Small intestine (tissue), 7 donors: Measurements from ENCODE around the gene RNASE13. TPM values are rescaled to one million over a fixed set of nuclear protein-coding genes. Genes with fewer than 3 reads are reported as not detected.

ENCODE experiments used
- DNase-seq, 2 donors: peaks; one replicate each; pipeline versions ENCODE4 v3.0.0 to v3.0.0-alpha.2; 2013
- FAIRE-seq: peaks from 2 replicates; lab custom pipeline; 2012; peaks lifted over from hg19 to GRCh38; lab: Jason Lieb, UNC
- H3K27ac ChIP-seq, 3 donors: one replicate each; pipeline ENCODE4 v1.5.1; 2013; ENCODE audit warnings: low read length in 2 of 3, mild to moderate bottlenecking in 2 of 3, control low read depth in 1 of 3, inconsistent platforms in 1 of 3, low read depth in 1 of 3, moderate library complexity in 1 of 3
- H3K27me3 ChIP-seq, 3 donors: one replicate each; pipeline ENCODE4 v1.6.1; 2013; ENCODE audit warnings: low read length in 3 of 3, inconsistent platforms in 1 of 3; ENCODE audit not compliant: control insufficient read depth in 3 of 3, insufficient read depth in 3 of 3
- H3K36me3 ChIP-seq, 3 donors: one replicate each; pipeline ENCODE4 v1.6.1; 2013; ENCODE audit warnings: low read length in 3 of 3, inconsistent platforms in 1 of 3, low read depth in 1 of 3, mild to moderate bottlenecking in 1 of 3, moderate library complexity in 1 of 3; ENCODE audit not compliant: control insufficient read depth in 3 of 3, insufficient read depth in 2 of 3
- H3K4me1 ChIP-seq, 3 donors: one replicate each; pipeline ENCODE4 v1.6.1; 2013; ENCODE audit warnings: low read length in 2 of 3, inconsistent platforms in 1 of 3, low read depth in 1 of 3, mild to moderate bottlenecking in 1 of 3, moderate library complexity in 1 of 3; ENCODE audit not compliant: control insufficient read depth in 3 of 3, insufficient read depth in 2 of 3
- H3K4me3 ChIP-seq, 3 donors: one replicate each; pipeline ENCODE4 v1.5.1; 2013; ENCODE audit warnings: low read length in 3 of 3, control low read depth in 1 of 3, inconsistent platforms in 1 of 3, low read depth in 1 of 3, mild to moderate bottlenecking in 1 of 3, moderate library complexity in 1 of 3
- H3K9me3 ChIP-seq, 2 donors: one replicate each; pipeline ENCODE4 v1.6.1; 2013; ENCODE audit warnings: low read depth in 1 of 2, low read length in 1 of 2; ENCODE audit not compliant: control insufficient read depth in 2 of 2, insufficient read depth in 1 of 2
- WGBS, 3 donors: extraction: QIAGEN DNeasy Blood & Tissue Kit; methylation state at CpG; one replicate each; pipeline ENCODE4 v1.1.7; 2013; 5-methylcytosine and 5-hydroxymethylcytosine counted together
- polyA plus RNA-seq, 4 donors: library from polyadenylated mRNA; stranded (reverse) in 3 of 4; unstranded in 1 of 4; fragments of 200-250 nt in 3 of 4; fragments of 120-200 nt in 1 of 4; gene quantifications; one replicate each; pipeline versions ENCODE4 v1.2.1 to v1.2.3, GENCODE V29; 2013
- donor health status: healthy with polysubstance abuse.
- donor health status: control.
- donor health status: control.
- donor health status: Bipolar disorder and iron deficiency.
- donor health status: healthy.

RNASE13 gene
- polyA plus RNA-seq, 4 donors = 0.04 TPM; not detected in 3

DNA sequence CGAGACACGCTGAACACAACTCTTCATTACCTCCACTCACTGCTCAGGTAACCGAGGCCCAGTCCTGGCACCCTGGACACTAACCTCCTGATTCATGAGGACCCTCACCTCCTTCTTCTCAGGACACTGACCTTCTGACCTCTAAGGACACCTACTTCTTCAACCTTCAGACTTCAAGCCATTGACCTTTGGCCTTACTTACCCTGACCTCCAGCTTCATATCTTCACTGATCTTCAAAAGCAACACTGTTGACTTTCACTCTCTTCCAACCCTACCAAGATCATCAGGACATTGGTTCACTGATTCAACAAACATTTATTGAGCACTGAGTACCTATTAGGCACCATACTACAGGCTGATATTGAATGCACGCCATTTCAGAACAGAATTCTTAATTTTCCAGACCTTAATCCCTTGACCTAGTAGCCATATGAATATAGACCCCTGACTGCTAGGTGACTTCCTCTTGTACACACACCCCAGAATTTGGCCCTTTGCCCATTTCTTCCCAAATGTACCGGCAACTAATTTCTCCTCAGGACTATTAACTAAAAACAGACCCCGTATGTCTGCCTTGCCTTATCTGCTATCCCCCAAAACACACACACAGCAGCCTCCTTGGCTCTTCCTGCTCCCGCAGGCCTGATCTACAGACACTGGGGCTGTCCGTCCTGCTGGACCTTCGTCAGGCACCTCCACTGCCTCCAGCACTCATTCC is 41.3 kb upstream of the RNASE13 start:
- 87 to 91% (median 87%) methylated on average over 9 of the region's 9 CpGs for WGBS, 3 donors
- no peak overlapping the region for H3K4me3 ChIP-seq
- FAIRE-seq (no peak), DNase-seq (no peak)
- peaks cover 0 to 73% (median 2%) of the 10 kb centered on the region in 3 donors for H3K36me3 ChIP-seq
- no peaks in the 10 kb centered on the region for H3K4me1 ChIP-seq
- H3K27me3 ChIP-seq = no peaks in the 10 kb centered on the region
- no peak overlapping the region for H3K27ac ChIP-seq
- no peaks in the 10 kb centered on the region for H3K9me3 ChIP-seq

DNA sequence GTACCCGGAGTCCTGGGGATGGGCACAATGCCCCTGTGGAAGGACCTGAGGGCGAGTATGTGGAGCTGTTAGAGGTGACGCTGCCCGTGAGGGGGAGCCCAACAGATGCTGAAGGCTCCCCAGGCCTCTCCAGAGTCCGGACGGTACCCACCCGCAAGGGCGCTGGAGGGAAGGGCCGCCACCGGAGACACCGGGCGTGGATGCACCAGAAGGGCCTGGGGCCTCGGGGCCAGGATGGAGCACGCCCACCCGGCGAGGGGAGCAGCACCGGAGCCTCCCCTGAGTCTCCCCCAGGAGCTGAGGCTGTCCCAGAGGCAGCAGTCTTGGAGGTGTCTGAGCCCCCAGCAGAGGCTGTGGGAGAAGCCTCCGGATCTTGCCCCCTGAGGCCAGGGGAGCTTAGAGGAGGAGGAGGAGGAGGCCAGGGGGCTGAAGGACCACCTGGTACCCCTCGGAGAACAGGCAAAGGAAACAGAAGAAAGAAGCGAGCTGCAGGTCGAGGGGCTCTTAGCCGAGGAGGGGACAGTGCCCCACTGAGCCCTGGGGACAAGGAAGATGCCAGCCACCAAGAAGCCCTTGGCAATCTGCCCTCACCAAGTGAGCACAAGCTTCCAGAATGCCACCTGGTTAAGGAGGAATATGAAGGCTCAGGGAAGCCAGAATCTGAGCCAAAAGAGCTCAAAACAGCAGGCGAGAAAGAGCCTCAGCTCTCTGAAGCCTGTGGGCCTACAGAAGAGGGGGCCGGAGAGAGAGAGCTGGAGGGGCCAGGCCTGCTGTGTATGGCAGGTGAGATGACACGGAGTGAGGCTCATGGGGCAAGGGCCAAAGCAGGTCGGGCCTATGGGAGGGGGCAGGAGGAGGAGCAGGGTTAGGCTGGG is 40.0 kb upstream of the RNASE13 start:
- H3K27ac ChIP-seq = no peak overlapping the region
- no peak for FAIRE-seq
- WGBS, 3 donors = 82 to 88% (median 82%) methylated on average over 26 of the region's 26 CpGs
- peaks cover 0 to 63% (median 2%) of the 10 kb centered on the region in 3 donors for H3K36me3 ChIP-seq
- no peak for DNase-seq
- H3K4me3 ChIP-seq = no peak overlapping the region
- peaks cover 0 to 3% (median 0%) of the 10 kb centered on the region in 3 donors for H3K27me3 ChIP-seq
- no peaks in the 10 kb centered on the region for H3K9me3 ChIP-seq
- peaks cover 0 to 2% (median 2%) of the 10 kb centered on the region in 3 donors for H3K4me1 ChIP-seq

DNA sequence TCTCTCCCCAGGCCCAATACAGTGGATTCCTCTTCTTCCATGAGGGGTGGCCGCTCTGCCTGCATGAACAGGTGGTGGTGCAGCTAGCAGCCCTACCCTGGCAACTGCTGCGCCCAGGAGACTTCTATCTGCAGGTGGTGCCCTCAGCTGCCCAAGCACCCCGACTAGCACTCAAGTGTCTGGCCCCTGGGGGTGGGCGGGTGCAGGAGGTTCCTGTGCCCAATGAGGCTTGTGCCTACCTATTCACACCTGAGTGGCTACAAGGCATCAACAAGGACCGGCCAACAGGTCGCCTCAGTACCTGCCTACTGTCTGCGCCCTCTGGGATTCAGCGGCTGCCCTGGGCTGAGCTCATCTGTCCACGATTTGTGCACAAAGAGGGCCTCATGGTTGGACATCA is 39.3 kb upstream of the RNASE13 start:
- WGBS, 3 donors = 83 to 85% (median 83%) methylated on average over 9 of the region's 9 CpGs
- no peak overlapping the region for H3K27ac ChIP-seq
- no peaks in the 10 kb centered on the region for H3K9me3 ChIP-seq
- peaks cover 0 to 10% (median 0%) of the 10 kb centered on the region in 3 donors for H3K27me3 ChIP-seq
- DNase-seq (no peak), FAIRE-seq (no peak)
- peaks cover 0 to 10% (median 4%) of the 10 kb centered on the region in 3 donors for H3K4me1 ChIP-seq
- no peak overlapping the region for H3K4me3 ChIP-seq
- peaks cover 0 to 56% (median 2%) of the 10 kb centered on the region in 3 donors for H3K36me3 ChIP-seq

DNA sequence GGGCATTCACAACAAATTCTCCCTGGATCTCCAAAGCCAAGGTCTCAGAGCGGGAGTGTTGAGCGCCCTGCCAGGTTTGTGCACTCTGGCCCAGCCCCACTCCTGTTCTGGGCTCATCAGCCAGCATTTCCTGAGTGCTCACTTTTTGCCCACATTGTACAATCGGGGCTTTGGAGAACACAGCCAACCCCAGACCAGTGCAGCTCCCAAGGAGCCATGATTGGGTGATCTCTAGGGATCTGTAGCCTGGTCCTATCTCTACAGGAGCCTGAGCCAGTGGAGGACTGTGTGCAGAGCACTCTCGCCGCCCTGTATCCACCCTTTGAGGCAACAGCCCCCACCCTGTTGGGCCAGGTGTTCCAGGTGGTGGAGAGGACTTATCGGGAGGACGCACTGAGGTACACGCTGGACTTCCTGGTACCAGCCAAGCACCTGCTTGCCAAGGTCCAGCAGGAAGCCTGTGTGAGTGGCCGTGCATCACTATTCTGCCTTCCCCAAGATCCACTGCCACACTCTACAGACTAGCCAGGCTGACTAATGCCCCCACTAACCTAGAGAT is 38.3 kb upstream of the RNASE13 start:
- H3K36me3 ChIP-seq = peaks cover 0 to 46% (median 2%) of the 10 kb centered on the region in 3 donors
- peak overlapping the region in 1 of 3 donors; percentile 88 for H3K27ac ChIP-seq
- no peak overlapping the region for H3K4me3 ChIP-seq
- peaks cover 0 to 14% (median 4%) of the 10 kb centered on the region in 3 donors for H3K4me1 ChIP-seq
- peaks cover 0 to 11% (median 0%) of the 10 kb centered on the region in 3 donors for H3K27me3 ChIP-seq
- H3K9me3 ChIP-seq = no peaks in the 10 kb centered on the region
- DNase-seq (peak in 1 of 2 donors; percentile 74), FAIRE-seq (no peak)
- whole genome bisulfite sequencing, 3 donors = 39 to 65% (median 51%) methylated on average over 9 of the region's 9 CpGs

DNA sequence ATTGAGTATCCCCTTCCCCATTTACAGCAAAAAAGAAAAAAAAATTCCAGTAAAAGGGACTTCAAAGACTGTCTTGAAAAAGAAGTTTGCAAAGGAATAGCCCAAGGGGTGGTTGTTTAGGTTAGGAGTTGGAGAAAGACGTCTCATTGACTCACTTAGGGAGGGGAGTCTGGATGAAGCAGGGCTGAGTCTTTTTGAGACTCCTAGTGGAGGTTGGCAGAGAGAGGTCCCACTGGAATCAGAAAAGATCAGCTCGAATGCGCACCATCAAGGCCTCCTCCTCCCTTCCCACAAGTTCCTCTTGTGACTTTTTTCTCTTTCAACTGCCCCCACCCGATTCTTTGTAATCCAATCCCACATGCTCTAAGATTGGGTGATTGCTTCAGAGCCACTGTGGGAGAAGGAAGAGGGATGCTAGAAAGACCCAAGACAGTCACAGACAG is 37.4 kb upstream of the RNASE13 start:
- DNase-seq (no peak), FAIRE-seq (no peak)
- H3K36me3 ChIP-seq = peaks cover 0 to 39% (median 2%) of the 10 kb centered on the region in 3 donors
- peak overlapping the region in 1 of 3 donors; percentile 85 for H3K4me3 ChIP-seq
- WGBS, 3 donors = 25 to 57% (median 45%) methylated on average over 4 of the region's 4 CpGs
- H3K27ac ChIP-seq = peak overlapping the region in 2 of 3 donors; percentile 84 to 88
- no peaks in the 10 kb centered on the region for H3K9me3 ChIP-seq
- H3K27me3 ChIP-seq = peaks cover 0 to 11% (median 0%) of the 10 kb centered on the region in 3 donors
- H3K4me1 ChIP-seq = peaks cover 0 to 14% (median 4%) of the 10 kb centered on the region in 3 donors

DNA sequence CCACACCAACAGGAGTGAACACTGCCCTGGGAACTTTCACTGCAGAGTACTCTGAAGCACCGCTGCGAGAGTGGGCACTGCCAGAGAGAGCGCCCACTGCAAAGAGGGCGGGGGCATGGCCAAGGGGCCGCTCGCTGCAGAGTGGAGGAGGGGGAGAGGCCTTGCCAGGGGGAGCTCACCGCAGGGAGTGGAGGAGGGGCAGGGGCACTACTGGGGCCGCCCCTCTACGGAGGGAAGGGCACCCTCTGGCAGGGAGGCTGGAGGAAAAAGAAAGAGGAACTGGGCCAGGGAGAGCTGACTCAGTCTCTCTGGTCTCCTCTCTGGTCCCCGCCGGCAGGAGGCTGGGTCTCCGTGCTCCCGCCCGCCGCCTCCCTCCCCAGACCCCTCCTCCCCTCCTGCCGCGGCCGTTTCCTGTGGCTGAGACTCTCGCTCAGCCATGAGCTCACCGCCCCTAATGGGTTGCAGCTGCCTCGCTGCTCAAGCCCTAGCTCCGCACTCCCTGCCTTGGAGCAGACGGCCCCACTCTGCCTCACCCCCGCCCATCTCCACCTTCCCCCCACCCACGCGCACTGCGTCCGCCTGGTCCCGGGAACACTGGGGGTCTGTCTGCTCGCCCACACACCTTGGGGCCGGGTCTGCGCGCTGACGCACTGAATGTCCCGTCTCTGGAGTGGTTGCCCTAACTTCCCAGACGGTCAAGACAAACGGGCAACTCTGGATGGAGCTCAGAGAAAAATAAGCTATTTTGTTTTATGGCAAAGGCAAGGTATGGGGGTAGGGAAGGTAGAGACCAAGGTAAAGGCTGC is 36.8 kb upstream of the RNASE13 start:
- Histone ChIP-seq H3K4me1 (peaks cover 0 to 14% (median 4%) of the 10 kb centered on the region in 3 donors), H3K27me3 (peaks cover 0 to 11% (median 0%) of the 10 kb centered on the region in 3 donors), H3K36me3 (peaks cover 0 to 34% (median 2%) of the 10 kb centered on the region in 3 donors), H3K27ac (peak overlapping the region; percentile 57 to 88 (median 84)), H3K4me3 (peak overlapping the region in 2 of 3 donors; percentile 68 to 85), H3K9me3 (no peaks in the 10 kb centered on the region)
- WGBS, 3 donors = 1 to 2% (median 2%) methylated on average over 29 to 37 of the region's 37 CpGs
- DNase-seq (peak; percentile 51 to 87), FAIRE-seq (no peak)

DNA sequence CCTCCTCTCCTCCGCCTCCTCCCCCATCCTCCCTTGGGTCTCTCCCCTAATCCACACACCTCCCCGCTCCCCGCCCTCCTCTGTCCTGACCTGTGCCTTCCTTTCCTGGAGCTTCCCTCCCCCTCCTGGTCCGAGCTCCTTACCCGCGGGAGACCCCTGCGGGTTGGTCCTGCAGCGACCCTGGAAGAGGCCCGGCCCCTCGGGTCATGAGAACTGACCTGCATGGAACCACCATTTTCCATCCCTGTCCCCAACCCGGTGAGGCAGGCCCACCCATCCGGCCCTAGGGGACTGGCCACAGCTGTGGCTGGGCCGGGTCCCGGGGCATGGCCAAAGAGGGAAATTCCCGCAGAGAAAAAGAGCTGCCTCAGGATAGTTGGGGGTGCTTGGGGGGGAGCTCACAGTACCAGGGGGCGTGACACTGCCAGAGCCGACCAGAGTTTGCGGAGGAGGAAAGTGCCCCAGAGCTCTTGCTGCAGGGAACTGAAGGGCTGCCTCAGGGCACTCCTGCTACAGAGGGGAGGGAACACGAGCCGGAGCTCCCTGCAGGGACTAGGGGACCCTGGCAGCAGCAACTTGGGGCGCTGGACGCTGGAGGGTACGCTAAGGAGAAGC is 36.1 kb upstream of the RNASE13 start:
- Histone ChIP-seq H3K9me3 (no peaks in the 10 kb centered on the region), H3K4me1 (peaks cover 0 to 14% (median 4%) of the 10 kb centered on the region in 3 donors), H3K36me3 (peaks cover 0 to 30% (median 2%) of the 10 kb centered on the region in 3 donors), H3K27ac (peak overlapping the region; percentile 57 to 88 (median 84)), H3K4me3 (peak overlapping the region; percentile 67 to 85 (median 68)), H3K27me3 (peaks cover 0 to 11% (median 0%) of the 10 kb centered on the region in 3 donors)
- 0 to 1% (median 1%) methylated on average over 23 of the region's 23 CpGs for WGBS, 3 donors
- FAIRE-seq = no peak
- DNase-seq = peak in 1 of 2 donors; percentile 32
